Measurements from ENCODE around the gene FSTL3. TPM values are rescaled to one million over a fixed set of nuclear protein-coding genes. Genes with fewer than 3 reads are reported as not detected.
"Not testable (repeated sequence)": the region's sequence is repeated elsewhere in the genome, so short reads cannot be mapped to it uniquely, and the experiment has no call there.

Gene FSTL3
- total RNA-seq, 1 donor from 2014 or later, result 27.4 TPM

DNA sequence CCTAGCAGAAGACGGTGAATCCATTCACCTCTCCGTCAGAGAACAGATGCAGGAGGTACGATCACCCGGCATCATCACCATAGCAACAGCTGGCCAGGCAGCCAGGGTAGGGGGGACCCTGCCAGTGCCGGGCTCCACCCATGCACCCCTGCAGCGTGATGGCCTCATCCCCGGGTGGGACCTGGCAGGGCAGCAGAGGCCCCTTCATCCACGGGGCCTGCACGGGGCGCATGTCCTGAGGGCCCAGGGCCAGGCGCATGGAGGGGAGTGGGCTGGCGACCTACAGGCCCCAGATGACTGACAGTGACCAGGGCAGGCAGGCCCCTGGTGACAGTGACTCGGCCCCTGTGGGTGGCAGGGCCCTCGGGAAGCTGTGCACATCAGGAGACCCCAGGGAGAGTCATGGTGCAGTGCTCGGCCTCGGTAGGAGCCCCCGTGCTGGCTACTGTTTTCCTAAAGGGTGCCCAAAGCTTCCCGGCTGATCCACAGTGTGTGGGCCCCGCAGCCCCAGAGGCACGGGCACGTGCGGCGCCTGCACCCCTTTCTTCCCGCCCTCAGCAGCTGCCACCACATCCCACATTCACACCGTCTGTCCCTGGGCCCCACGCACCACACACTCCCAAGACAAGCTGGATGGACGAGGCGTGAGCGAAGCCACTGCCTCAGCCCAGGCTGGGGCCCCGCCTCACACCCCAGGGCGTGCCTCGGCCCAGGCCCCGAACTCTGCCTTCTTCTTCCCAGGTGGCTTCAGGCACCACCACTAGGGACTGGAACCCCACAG is 17.9 kb upstream of the FSTL3 start:
- no peak for DNase-seq
- intact Hi-C loops (cut with DNase I), result no loop called here
- no peak for ATAC-seq (ENCODE audit: poor library complexity)

DNA sequence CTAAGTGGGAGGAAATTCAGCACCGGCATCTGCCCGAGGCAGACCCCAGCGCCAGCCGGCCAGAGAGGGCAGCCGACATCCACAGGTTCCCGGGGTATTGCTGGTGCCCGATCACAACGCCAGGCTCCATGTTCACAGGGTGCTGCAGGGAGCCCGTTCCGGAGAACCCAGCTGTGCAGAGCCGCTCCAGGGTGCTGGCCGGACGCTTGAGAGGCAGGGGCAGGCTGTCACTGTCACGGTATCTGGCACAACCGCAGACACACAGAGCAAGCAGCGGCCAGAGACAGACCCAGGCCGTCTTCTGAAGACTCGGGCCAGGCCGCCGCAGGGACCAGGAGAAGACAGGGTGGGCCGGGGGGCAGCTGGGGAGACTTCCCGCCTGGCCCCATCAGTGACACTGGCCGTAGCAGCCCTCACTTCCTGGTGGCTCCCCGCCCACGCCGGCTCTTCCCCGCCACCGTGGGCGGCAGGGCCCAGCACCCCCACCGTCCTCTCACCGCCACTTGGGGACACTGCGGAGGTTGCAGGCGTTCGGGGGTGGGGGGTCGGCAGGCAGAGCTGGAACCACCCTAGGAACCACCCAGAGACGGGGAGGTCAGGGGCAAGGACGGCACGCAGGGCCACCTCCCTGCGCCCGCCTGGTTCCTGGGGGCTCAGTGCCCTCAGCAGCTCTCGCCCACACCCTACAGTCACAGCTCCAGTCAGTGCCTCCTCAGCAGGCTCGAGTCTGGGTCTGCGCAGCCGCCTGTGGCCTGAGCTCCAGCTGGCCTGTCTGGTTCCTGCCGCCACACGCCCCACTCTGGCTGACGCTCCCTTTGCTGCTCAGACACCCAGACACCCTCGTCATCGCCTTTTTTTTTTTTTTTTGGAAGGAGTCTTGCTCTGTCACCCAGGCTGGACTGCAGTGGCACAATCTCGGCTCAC is 17.0 kb upstream of the FSTL3 start:
- DNase-seq, result peak; percentile 79
- intact Hi-C loops (cut with DNase I), result no loop called here
- no peak for ATAC-seq (ENCODE audit: poor library complexity)

DNA sequence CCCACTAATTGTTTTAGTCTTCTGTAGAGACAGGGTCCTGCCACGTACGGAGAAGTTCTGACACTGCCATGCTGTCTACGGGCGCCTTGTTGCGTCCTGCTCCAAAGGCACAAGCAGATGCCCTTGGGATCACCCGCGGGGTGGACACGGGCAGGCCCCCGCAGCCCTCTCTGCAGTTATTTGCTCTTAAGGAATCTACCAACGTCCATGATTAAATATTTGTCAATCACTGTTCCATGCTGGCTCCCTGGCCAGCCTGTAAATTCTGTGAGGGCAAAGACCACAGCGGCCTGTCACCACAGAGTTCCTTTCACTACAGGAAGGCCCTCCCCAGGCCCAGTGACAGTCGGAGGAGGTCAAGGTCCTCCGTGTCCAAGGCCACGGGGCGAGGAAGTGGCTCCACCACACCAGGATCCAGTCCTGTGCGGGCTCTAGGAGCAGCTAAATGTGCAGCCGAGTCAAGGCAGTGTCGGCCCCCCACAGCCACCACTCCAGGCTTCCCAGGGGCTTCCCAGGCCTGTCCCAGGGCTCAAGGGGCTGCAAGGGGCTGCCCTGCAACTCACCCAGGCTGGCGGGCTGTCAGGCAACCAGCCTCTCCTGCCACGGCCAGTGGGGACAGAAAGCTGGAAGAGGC is 15.3 kb upstream of the FSTL3 start:
- DNase-seq, result no peak
- intact Hi-C loops (cut with DNase I), result no loop called here
- no peak for ATAC-seq (ENCODE audit: poor library complexity)

DNA sequence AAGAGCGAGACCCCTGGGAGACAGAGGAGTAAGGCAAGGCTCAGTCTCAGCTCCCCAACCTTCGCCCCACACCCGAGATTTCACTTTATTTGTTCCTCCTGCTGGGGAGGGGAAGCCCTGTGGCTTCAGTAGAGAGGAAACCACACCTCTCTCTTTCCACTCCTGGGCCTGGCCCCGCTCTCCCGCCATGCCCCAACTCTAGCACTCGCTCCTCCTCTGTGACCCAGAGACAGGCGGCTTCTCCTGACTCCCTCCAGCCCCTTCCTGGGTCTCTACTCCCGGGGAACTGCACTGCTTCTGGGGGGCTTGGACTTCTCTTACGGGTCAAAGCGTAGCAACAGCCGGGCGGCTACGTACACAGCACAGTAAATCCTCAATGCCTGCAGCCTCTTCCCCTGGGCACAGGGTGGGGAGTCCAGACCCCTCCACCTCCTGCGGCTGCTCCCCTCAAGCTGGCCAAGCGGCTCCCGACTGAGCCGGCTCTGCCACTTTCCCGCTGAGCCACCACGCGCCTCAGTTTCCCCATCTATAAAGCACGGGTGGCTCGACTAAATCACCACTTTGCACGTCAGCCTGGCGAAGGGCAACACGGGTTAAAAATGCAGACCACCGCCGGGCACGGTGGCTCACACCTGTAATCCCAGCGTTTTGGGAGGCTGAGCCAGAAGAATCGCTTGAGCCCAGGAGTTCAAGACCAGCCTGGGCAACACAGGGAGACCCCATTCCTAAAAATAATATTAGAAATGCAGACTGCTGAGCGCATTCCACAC is 14.6 kb upstream of the FSTL3 start:
- ATAC-seq (ENCODE audit: poor library complexity) (no peak), DNase-seq (no peak)
- intact Hi-C loops (cut with DNase I), result no loop called here

DNA sequence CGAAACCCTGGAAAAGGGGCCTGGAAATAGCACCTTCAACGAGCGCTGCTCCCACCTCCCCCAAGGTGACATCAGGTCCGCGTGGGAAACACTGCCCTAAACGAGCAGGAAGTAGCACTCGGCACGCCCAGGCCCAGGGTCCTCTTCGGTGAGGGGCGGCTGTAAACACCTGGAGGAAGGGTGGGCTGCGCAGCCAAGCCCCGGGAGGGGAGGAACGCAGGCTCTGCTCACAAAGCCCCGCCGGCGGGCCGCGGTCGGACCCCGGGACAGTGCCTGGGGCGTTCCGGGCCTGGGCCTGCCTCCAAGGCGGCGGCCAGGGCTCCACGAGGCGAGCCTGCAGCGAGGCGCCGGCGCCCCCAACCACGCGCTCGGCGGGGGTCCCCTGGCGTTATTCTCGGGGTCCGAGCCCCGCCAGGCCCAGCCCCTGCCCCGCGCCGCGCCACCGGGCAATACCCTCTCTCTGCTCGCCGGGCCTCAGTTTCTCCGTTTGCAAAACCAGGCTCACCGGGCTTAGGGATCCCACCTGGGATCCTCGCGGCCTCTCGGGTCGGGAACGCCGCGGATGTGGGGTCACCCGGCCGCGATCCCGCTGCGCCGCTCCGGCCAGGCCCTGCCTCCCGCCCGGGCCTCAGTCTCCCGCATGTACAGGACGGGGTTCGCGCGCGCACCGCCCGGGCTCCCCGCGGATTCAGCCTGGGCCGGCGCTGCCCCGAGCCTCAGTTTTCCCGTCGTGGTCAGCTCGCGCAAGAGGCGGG is 13.8 kb upstream of the FSTL3 start:
- no peak for DNase-seq
- no peak for ATAC-seq (ENCODE audit: poor library complexity)
- intact Hi-C loops (cut with DNase I), result no loop called here

DNA sequence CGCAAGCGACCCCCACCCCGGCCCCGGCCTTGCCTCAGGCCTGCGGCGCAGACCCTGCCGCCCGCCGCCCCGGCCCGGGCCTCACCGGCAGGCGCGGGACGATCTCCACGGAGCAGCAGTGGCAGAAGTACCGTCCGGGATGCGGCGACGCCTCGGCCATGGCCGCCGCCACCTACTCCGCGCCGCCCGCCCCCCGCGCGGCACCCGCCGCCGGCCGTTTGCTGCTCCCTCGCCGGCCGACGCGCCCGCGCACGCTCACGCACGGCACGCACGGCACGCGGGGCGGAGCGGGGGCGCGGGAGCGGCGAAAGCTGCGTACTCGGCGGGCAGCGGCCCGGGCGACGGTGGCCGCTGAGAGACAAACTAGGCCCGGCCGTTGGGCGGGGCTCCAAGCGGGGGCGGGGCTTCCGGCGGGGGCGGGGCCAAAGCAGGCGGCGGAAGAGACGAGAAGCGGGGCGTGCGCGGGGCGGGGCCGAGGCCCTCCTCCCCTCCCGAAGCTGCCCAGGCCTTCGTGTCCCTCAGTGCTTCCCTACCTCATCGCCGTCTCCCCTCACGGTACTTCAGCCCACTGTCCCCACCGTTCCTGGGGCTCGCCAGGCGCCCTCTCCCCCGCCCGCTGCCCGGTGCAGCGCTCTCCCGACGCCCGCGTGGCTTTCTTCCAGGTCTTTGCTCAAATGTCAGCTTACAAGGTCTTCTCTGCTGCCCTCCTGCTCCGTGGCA is 13.1 kb upstream of the FSTL3 start, which contains the start of gene RNF126:
TSS of gene RNF126 (minus strand) at position 253 of the 720 bp plus-strand sequence. CDS start at position 160, 93 bp downstream.
- intact Hi-C loops (cut with DNase I), result no loop called here
- DNase-seq (peak; percentile 96), ATAC-seq (ENCODE audit: poor library complexity) (peak; percentile 91)

DNA sequence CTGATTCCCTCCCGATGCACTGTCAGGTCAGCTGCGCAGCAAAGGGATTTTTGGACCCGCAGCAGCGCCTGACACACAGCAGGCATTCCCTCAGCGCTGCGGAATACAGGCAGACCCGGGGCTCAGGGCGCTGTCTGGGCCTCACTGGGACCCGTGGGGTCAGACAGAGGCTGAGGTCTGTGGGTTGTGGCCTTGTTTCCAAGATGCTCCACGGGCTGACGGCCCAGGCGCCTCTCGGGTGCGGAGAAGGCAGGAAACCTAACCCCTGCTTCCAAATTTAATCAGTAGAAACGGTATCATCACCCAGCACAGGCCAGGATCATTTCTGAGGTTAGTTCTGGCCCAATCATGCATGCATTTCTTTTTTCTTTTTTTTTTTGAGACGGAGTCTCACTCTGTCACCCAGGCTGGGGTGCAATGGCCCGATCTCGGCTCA is 12.5 kb upstream of the FSTL3 start:
- intact Hi-C loops (cut with DNase I), result no loop called here
- ATAC-seq (ENCODE audit: poor library complexity) (peak; percentile 9), DNase-seq (no peak)

DNA sequence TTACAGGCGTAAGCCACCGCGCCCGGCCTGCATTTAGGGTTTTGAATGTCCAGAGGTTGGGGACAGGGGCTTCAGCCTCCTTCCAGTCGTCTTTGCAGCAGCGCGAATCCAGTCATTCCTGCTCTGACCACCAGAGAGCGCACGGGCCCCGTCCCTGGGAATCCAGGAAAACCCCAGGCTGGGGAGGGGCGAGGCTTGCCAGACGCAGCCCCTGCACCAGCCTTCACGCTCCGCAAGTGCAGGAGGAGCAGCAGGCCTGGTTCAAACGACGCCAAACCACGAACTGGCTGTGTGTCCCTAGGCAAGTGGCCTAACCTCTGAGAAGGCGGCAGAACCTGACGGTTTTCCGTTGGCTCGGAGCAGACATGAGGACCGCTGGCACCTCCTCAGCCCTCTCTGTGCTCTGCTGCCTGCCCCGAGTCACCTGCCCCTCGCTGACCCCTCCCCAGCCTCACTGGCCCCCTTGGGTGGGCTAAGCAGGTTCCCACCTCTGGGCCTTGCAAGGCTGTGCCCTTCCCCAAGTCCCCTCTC is 11.2 kb upstream of the FSTL3 start:
- ATAC-seq (ENCODE audit: poor library complexity) (peak; percentile 56), DNase-seq (peak; percentile 91)
- intact Hi-C loops (cut with DNase I), result loop anchor here (1.0 kb wide), 1 partner anchor 69 kb away; no protein-coding TSS in a partner anchor

DNA sequence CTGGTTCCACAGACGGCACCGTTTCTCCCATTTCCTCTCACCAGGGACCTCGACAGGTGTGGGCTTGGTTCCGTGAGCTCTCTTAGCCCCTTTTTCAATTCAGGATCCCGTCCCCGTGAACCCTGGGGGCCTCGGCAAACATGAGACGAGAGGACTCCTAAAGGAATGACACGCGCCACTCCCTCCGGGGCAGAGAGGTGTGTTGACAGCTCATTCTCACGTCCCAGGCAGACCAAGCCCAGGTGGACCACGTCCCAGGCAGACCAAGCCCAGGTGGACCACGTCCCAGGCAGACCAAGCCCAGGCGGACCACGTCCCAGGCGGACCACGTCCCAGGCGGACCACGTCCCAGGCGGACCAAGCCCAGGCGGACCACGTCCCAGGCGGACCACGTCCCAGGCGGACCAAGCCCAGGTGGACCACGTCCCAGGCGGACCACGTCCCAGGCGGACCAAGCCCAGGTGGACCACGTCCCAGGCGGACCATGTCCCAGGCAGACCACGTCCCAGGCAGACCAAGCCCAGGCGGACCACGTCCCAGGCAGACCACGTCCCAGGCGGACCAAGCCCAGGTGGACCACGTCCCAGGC is 9.1 kb upstream of the FSTL3 start:
- ATAC-seq (ENCODE audit: poor library complexity); intact Hi-C loops (cut with DNase I); DNase-seq: not testable (repeated sequence)

DNA sequence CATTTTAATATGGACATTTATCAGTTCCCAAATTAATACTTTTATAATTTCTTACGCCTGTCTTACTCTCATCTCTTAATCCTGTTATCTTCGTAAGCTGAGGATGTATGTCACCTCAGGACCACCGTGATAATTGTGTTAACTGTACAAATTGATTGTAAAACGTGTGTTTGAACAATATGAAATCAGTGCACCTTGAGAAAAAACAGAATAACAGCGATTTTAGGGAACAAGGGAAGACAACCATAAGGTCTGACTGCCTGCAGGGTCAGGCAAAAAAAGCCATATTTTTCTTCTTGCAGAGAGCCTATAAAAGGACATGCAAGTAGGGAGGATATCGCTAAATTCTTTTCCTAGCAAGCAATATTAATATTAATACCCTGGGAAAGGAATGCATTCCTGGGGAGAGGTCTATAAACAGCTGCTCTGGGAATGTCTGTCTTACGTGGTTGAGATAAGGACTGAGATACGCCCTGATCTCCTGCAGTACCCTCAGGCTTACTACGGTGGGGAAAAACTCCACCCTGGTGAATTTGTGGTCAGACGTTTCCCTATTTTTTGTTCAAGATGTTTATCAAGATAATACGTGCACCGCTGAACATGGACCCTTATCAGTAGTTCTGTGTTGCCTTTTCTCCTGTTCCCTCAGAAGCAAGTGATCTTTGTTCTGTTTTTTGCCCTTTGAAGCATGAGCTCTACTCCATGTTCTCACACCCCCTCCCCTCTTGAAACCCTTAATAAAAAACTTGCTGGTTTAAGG is 7.3 kb upstream of the FSTL3 start:
- intact Hi-C loops (cut with DNase I); DNase-seq; ATAC-seq (ENCODE audit: poor library complexity): not testable (repeated sequence)

DNA sequence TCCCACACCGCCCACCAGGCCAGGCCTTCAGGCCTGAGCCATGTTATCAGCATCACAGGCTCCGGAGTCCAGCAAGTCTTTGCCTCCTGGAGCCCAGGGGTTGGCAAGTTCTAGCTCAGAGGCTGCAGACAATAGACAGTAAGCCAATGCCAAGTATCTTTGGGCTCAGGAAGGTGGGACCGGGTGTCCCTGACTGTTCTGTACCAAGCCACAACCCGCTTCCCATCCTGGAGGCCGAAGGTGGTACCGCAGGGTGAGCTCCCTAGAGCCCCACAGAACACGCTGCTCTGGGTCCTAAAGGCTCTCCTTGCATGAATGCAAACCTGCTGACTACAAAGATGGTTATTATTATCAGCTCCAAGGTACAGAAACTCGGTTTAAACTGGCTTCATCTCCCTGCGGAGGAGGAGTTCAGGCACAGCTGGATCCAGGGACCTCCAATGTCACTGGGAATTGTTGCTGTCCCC is 5.5 kb upstream of the FSTL3 start:
- ATAC-seq (ENCODE audit: poor library complexity), result no peak
- no peak for DNase-seq
- intact Hi-C loops (cut with DNase I), result no loop called here

DNA sequence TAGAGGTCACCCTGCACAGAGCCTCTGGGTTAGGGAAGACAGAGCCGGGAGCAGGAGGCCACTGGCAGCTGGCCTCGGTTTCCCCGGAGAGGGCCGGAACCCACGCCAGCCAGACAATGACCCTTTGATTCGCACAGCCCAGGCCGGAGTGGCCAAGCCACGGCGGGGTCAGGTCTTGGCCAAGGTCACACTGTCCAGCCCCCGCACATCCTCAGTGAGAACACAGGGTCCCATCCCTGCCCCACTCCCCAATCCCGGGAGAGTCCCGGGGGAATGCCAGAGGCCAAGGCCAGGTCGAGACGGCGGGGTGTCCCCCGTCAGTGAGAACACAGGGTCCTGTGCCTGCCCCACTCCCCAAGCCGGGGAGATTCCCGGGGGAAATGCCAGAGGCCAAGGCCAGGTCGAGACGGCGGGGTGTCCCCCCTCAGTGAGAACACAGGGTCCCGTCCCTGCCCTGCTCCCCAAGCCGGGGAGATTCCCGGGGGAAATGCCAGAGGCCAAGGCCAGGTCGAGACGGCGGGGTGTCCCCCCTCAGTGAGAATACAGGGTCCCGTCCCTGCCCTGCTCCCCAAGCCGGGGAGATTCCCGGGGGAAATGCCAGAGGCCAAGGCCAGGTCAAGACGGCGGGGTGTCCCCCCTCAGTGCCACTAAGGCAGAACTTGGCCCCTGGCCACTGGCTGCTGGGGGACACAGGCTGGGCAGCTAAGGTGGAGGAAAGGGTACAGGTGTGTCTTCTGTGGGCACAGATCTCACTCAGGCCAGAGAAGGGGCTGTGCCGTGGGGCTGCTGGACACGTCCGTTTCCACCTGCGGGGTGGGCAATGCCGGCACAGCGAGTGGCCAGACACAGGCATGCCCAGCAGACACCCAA is 1.7 kb upstream of the FSTL3 start:
- DNase-seq, result peak; percentile 72
- intact Hi-C loops (cut with DNase I), result no loop called here
- ATAC-seq (ENCODE audit: poor library complexity), result peak; percentile 3

DNA sequence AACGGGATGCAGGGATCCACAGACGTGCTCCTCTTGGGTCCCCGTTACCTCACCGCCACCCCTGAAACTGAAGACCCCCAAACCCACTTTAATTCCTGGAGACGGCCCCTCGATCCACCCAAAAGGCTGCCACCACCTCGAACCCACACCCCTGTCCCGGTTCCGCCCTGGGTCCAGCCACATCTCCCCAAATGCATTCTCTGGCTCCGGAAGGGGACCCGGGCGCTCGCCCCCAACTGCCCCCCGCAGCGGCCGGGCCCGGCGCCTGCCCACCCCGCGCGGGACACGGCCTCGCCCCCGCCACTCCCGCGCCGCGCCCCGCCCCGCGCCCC is 219 bp upstream of the FSTL3 start:
- intact Hi-C loops (cut with DNase I), result no loop called here
- no peak for ATAC-seq (ENCODE audit: poor library complexity)
- DNase-seq, result no peak

DNA sequence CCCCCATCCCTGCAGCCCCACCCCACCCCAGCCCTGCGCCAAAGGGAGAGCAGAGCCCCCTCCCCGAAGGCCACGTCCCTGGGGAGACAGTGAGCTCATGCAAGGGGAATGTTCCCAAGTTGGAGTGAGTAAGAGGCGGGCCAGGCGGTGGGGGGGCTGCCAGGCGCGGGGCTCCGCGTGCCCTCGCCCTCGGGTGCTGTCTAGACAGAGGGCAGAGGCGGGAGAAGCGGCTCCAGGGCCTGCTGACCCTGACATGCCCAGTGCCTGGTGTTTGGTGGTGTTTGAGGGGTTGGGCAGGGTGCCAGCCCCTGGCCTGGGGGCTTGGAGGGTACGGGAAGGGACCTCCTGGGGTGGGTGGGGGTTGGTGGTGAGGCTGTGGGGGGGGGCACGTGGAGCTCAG is 1.0 kb downstream of the FSTL3 start:
- peak; percentile 11 for ATAC-seq (ENCODE audit: poor library complexity)
- peak; percentile 81 for DNase-seq
- intact Hi-C loops (cut with DNase I), result no loop called here

All from Right ventricle myocardium superior (tissue), 1 donor.